GM18868 (cell line): ENCODE results near the gene ZDHHC14.
"Not testable (repeated sequence)": the region's sequence is repeated elsewhere in the genome, so short reads cannot be mapped to it uniquely, and the experiment has no call there.

Experiments used
- ATAC-seq: cut with Tn5 transposase; IDR thresholded peaks from one replicate; pipeline ENCODE4 v1.9.1; 2021; ENCODE audit warnings: mild to moderate bottlenecking, moderate library complexity; ENCODE audit not compliant: unreplicated experiment

The ZDHHC14 gene

DNA sequence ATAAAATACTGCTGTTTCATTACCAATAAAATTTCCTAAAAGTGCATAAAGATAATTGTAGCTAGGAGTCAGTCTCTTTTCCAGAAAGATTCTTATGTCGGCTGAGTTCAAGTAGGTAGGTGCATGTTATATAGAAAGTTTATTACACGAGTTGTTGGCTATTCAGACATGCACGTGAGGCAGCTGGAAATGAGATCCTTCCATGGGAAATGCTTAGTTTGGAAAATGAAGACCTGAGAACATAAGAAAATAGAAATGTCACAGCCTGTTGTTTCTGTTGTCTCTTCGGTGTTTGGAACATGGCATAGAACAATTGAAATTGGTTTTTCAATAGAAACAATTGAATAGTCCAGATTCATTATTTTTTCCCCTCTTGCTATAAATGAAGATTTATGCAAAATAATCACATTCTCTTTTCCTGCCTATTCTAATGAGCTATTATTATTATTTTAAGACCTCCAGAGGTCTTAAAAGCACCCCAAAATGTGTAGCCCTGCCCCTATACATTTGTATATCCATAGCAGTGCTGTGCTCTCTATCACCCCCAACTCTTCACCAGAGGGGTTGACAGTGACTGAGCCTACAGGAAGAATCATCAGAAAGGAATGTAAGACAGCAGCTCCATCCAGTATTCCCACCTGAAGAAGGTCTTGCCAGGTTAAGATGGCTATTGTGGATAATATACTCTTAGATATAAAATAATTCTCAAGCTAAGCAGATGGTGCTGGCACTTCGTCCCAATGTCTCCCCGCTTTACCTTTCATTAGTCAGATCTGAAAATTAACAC is 82.2 kb downstream of the ZDHHC14 start:
- ATAC-seq = no peak

DNA sequence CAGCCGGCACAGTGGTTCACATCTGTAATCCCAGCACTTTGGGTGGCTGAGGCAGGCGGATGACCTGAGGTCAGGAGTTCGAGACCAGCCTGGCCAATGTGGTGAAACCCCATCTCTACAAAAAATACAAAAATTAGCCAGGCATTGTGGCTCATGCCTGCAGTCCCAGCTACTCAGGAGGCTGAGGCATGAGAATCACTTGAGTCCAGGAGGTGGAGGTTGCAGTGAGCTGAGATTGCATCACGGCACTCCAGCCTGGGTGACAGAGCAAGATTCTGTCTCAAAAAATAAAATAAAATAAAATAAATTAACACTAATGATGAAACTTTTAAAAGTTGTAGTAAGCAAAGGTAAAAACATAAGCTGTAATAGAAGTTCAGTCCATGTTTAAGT is 82.7 kb downstream of the ZDHHC14 start:
- ATAC-seq = not testable (repeated sequence)

DNA sequence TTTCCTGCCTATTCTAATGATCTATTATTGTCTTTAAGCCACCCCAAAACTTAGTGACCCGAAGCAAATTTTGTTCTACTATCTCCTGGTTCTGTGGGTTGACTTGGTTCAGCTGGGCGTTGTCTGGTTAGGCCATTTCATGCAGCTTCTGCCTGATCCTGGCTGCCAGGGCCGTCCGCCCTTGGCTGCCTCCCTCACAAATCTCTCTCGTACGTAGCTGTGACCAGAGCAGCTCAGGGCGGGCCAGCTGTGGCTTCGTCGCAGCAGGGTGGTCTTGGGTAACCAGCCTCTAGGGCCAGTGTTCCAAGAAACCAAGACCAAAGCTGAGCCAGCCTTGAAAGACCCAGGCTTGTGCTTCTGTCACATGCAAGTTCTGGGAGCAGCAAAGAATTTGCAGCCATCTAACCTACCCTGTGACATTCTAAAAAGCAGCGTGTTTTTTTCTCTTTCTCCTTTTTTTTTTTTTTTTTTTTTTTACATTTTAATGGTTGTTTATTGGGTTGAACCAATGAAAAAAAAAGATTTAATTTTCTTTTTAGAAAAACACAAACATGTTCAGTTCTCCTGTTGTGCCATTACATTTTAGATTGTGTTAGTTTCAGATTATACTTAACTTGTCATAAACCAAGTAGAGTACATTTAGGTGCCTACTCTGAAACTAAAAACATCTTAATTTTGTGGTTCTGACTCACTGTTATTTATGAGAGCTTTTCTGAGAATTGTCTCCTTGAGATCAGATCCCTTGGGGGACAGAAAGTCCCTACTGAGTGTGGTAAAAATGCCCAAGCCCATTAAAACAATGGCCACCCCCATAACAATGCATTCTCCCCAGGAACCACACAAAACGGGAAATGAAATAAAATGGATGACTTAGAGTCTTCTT is 83.9 kb downstream of the ZDHHC14 start:
- ATAC-seq = peak; percentile 64

DNA sequence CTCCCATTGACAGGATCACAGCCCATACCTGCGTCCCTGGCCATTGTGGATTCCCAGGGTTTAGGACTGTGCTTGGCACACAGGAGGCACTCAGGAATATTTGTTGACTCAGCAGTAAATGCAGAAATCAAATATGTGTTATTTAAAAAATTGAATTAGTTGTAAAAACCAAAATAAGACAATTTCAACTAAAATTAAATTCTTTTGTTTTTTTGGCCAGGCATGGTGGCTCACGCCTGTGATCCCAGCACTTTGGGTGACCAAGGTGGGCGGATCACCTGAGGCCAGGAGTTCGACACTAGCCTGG is 85.3 kb downstream of the ZDHHC14 start:
- no peak for ATAC-seq

DNA sequence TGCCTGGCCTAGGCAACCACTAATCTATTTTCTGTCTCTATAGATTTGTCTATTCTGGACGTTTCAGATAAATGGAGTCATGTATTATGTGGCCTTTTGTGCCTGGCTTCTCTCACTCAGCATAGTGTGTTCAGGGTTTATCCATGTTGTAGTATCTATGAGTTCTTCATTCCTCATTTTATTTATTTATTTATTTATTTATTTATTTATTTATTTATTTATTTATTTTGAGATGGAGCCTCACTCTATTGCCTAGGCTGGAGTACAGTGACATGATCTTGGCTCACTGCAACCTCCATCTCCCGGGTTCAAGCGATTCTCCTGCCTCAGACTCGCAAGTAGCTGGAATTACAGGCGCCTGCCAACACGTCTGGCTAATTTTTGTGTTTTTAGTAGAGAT is 86.3 kb downstream of the ZDHHC14 start:
- ATAC-seq = not testable (repeated sequence)

DNA sequence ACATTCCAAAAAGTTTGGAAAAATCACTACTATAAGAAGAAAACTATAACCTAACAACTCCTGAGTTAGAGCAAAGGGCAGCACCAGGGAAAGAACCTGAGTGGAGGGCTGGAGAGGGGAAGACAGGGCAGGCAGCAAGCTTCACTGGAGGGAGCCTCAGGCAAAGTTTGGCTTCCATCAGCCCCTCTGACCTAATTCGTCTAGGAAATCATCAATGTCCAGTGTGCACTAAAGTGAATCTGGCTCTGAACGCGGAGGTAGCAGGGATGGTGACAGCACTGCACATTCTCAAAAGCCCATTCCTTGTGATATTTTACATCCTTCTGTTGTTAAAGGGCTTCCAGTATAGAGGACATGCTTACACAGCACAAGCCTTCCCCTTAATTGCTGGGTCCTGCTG is 87.1 kb downstream of the ZDHHC14 start:
- no peak for ATAC-seq

DNA sequence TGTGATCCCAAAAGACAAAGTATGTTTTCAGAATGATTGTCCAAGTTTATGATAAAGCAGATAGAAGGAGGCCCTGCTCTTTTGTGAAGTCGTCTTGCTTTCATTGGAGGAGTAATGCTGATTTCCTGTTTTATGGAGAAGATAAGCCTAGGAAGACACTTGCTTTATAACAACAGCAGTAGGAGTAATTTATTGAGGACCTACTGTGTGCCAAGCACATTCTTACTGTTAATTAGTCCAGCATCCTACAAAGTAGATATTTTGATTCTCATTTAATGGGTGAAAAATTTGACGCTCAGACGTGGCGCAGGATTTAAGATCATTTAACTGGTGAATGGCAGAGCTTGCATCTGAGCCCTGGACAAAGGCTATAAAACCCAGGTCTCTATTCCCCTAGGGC is 87.6 kb downstream of the ZDHHC14 start:
- ATAC-seq = no peak

DNA sequence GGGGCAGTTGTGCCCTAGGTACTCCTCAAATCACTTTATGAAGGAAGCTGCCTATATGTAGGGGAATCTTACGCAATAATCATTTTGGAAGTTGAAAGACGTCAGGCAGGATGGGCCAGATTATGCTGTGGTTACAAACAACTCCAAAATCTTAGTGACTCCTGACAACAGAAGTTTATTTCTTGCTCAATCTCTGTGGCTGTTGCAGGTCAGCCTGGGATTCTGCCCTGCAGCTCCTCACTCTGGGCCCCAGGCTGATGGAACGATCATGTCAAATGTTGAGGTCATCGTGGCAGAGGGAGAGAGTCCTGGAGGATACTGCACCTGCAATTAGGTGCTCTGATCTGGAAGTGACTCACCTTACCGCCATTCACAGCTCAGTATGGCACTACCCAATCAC is 88.4 kb downstream of the ZDHHC14 start:
- no peak for ATAC-seq

DNA sequence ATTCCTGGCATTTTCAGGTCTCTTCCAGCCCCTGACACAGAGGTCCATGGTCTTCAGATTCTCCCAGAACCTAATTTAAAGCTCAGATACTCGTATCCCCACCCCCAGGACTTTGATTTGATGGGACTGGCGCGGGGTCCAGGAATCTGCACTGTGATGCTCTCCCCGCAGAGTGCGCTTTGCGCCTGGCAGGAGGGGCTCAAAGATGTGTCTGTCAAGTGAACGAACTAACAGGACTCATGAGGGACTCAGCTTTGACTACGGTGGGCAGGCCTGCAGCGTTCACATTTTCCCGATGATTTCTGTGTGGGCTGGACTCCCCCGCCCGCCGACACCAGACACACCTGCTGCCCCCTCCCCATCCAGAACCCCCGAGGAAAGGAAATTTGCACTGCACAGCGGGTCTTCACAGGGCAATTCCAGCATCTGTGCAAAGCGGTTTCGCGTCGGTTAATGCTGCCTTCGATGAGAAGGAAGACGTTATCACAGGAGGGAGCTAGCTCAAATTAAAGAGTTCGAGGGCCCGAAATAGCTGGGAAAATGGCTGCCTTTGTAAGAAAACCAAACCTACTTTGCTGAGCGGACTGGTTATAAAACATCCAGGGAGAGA is 90.2 kb downstream of the ZDHHC14 start:
- ATAC-seq = no peak

DNA sequence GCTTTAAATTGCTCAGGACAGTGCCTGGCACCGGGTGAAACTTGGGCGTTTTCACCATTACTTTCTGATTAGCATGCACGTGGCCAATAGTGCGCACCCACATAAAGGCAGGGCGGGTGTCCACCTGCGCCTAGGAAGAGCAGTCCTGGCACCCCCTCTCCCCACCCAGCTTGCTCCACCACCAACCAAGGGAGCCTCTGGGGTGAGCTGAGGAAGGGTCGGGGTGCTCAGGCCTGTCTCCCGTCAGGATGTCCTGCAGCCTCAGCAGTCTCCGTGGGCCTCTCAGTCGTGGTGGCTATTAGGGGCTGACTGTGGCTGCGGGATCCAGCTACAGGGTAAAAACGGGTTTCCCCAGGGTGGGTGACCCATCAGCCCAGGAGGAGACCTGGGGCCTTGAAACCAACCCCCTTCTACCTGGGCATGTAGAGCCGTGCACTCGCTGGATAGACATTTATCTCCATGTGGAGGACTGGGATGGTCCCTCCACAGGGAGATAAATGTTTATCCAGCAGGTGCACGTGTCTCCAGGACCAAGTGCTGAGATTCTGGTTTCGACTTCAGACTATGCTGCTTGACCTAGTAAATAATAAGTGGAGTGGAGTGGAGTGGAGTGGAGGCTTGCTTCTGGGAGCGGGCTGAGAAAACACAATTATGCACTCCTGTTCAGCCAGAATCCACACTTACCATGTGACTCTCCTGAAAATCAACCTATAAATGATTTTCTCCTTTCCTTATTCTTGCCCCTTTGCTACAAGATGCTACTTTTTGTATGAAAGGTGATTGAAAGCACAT is 91.1 kb downstream of the ZDHHC14 start:
- no peak for ATAC-seq

DNA sequence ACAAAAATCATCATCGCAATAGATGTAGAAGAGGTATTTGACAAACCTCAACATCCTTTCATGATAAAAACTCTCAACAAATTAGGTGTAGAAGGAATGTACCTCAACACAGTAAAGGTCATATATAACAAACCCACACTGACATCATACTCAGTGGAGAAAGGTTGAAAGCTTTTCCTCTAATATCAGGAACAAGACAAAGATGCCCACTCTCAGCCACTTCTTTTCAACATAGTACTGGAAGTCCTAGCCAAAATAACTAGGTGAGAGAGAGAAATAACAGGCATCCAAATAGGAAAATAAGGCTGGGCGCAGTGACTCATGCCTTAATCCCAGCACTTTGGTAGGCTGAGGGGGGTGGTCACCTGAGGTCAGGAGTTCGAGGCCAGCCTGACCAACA is 95.8 kb downstream of the ZDHHC14 start:
- no peak for ATAC-seq

DNA sequence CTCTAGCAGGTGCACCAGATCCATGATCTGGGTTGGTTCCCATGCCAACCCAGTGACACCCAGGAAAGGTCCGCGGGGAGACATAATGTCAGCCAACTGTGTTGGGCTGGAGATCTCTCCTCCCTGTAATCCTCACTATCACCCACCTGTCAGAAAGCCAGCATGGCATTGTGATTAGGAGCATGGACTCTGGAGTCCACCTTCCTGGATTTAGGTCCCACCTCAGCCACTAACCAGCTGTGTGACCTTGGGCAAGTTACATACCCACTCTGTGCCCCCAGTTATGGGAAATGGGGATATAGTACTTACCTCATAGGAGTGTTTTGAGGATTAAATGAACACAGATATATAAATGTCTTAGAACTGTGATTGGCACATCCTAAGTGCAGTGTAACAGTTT is 97.9 kb downstream of the ZDHHC14 start:
- ATAC-seq = no peak

DNA sequence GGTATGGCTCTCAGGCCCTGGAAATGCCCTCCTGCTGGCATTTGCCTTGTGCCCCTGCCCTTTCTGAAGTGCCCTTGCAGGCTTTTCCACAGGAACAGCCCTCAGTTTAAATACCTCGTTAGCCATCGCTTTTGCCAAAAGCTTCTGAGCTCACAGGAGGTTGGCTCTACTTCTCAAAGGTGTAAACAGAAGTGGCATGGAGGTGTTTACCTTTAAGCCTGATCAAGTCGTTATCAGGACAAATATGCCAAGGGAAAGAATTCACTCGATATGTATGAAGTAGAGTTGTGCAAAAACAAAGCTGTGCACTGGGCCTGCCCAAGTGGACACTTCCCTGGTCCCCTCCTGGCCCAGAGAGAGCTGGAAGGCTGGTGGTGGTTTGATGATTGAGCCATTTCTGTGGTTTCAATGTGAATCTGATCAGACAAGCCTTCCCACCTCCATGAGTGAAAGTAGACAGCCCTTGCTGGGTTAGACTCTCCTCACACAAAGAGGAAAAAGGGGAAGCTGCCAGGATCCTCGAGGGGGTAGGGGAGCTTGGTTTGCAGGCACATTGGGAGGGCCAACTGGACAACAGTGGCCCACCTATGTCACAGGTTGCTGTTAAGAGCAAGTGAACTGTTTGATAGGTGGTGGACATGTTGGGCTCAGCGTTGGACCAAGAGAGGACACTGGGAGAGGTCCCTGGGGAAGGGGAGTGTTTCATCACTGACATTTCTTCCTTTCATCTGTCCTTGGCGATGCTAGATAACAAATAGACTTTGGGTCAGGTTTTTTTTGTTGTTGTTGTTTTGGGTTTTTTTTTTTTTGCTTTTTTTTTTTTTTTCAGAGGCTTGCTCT is 98.7 kb downstream of the ZDHHC14 start:
- no peak for ATAC-seq

DNA sequence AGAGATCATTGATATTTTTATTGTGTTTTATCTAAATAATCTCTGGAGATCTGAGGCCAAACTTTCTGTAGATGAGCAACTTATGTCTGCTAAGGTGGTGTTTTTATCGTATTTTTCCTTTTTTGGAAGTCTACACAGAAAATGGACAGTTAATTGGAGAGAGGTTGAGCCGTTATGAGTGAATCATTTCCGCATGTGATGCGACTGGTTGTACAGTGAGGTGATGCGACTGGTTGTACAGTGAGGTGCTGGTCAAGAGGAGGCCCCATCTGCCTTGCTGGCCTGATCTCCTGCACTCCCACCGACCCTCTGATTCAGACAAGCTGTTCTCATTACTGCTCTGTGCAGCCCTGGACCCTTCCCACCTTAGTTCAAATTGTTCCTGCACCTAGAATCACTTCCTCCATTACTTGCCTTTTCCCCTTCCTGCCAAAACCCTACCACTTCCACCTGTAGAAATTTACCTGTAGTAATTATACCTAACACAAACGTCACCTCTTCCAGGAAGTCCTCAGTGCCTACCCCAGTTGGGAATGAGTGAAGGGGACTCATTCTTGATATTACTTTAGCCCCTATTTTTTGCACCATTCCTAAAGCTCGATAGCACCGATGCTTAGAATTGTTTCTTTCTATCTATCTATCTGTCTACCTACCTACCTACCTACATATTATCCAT is 100.3 kb downstream of the ZDHHC14 start:
- ATAC-seq = no peak

DNA sequence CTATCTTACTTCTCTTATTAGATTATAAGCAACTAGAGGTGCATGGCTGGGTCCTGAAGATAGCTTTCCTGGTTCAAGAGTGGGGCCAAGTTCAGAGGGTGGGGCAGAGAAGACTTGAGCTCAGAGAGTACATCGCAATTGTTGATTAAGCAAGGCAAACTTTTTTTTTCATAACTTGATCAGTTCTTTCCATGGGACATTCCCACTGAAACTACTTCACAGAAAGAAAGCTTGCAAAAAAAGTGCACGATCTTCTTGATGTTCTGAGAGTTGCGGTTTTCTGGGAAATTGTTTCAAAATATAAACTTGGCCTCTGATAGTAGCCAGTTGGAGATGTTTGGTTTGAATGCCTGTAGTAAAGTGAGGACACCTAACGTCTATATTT is 100.9 kb downstream of the ZDHHC14 start:
- ATAC-seq = no peak

DNA sequence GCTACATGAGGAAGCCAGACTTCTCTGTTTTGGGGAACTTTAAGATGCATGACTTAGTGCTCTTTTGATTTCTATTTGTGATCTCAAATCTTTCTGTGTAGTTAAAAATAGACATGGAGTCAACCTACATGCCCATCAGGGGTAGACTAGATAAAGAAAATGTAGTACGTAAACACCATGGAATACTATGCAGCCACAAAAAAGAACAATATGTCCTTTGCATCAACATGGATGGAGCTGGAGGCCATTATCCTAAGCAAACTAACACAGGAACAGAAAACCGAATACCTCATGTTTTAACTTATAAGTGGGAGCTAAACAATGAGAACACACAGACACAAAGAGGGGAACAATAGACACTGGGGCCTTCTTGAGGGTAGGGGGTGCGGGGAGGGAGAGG is 102.8 kb downstream of the ZDHHC14 start:
- ATAC-seq = no peak

DNA sequence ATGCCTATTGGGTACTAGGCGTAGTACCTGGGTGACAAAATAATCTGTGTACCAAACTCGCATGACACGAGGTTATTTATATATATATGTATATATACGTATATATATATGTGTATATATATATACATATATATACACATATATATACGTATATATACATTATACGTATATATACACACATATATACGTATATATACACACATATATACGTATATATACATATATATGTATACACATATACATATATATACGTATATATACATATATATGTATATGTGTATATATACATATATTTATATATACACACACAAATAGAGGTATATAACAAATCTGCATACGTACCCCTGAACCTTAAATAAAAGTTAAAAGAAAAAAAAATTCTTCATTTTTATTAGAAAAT is 103.2 kb downstream of the ZDHHC14 start:
- no peak for ATAC-seq

DNA sequence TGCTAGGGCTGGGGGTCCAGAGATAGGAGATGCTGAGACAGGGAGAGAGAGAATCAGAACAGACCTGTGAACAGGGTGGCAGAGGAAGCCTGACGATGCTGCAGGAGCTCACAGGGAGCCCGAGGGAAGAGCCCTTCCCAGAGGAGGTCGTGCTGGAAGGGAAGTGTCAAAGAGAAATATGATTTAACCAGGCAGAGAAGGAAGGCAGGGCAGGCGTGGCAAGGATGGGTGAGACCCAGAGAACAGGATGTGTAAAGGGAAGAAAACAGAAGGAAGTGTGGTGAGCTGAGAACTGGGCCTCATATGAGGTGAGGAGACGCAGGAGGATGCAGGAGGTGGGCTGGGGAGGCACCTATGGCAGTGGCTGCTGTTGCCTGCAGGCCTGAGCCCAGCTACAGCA is 105.6 kb downstream of the ZDHHC14 start:
- ATAC-seq = no peak

DNA sequence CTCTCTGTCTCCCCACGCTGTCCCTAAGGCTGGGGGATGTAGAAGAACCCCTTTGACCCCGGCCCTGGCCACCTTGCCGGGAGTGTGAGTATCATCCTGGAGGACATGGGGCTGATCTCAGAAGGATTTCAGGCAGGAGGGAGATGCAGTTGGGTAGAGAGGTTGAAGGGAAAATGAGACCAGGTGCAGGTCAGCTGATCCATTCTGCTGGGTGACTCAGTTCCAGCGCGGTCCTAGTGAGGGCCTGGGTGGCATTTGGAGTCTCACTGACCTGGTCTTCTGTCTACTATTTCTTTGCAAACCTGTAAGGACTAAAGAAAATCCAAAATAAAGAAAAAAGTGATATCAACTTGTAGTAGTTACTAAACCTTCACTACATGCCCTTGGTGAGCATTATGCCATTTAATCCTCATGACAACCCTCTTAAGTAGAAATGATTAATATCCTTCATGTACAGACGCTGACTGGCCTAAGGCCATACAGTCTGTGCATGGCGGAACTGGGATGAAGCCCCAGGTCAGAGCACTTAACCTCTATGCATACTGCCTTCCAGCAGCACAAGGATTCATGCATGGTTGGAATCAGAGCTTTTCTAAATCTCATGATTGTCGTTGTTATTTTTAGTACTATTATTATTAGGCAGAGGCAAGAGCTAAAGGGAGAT is 106.3 kb downstream of the ZDHHC14 start:
- no peak for ATAC-seq
